K562 treated with DMSO at 1 percent for 48 hours (cell line): Measurements from ENCODE around the gene ABCB4. TPM values are rescaled to one million over a fixed set of nuclear protein-coding genes. Genes with fewer than 3 reads are reported as not detected.

Experiments
- total RNA-seq: library from RNA; unstranded; fragments of 300-600 nt; gene quantifications from 2 replicates; pipeline ENCODE4 v1.2.3, GENCODE V29; 2022; ENCODE audit warnings: low replicate concordance; ENCODE audit errors: extremely low read depth

ABCB4 gene
- total RNA-seq: not detected in 2 replicates

GRCh38 chr7:87475359-87476178, at the start of gene ABCB4:
ABCB4 (minus strand) TSS chr7:87475680; CDS start chr7:87475465, 215 bp downstream.

Other genes starting within 250 kb of the ABCB4 start
- gene CROT, start 130.0 kb downstream of the ABCB4 start, total RNA-seq: not detected in 2 replicates
- gene ABCB1, start 125.2 kb upstream of the ABCB4 start, total RNA-seq: not detected in 2 replicates
- not detected in 2 replicates for gene RUNDC3B, start 152.7 kb upstream of the ABCB4 start, total RNA-seq